GM18951 (cell line): ENCODE measurements around the gene OSCP1.
A peak's percentile ranks its signal among the peaks of the same experiment; 100 is the strongest.

ENCODE experiments used
- POLR2A ChIP-seq: IDR thresholded peaks from 4 replicates; pipeline ENCODE4 v1.6.1; 2011; ENCODE audit warnings: mild to moderate bottlenecking; ENCODE audit not compliant: insufficient read length, insufficient read depth; ENCODE audit errors: extremely low read depth
- in situ Hi-C: fragments of 300-500 bp; cut with MboI; formaldehyde crosslinking; loops from one replicate; pipeline ENCODE4 v1.12.0; 2022; ENCODE audit warnings: low sequenced_read_pairs, mixed read lengths, inconsistent platforms; ENCODE audit not compliant: unreplicated experiment

OSCP1 gene

GRCh38 chr1:36466370-36467026 lies 16.2 kb upstream of the OSCP1 start:
- TF ChIP-seq POLR2A, result no peak
- in situ Hi-C loops, result no loop called here

GRCh38 chr1:36465731-36466369 lies 15.6 kb upstream of the OSCP1 start:
- in situ Hi-C loops, result no loop called here
- TF ChIP-seq POLR2A, result no peak

DNA sequence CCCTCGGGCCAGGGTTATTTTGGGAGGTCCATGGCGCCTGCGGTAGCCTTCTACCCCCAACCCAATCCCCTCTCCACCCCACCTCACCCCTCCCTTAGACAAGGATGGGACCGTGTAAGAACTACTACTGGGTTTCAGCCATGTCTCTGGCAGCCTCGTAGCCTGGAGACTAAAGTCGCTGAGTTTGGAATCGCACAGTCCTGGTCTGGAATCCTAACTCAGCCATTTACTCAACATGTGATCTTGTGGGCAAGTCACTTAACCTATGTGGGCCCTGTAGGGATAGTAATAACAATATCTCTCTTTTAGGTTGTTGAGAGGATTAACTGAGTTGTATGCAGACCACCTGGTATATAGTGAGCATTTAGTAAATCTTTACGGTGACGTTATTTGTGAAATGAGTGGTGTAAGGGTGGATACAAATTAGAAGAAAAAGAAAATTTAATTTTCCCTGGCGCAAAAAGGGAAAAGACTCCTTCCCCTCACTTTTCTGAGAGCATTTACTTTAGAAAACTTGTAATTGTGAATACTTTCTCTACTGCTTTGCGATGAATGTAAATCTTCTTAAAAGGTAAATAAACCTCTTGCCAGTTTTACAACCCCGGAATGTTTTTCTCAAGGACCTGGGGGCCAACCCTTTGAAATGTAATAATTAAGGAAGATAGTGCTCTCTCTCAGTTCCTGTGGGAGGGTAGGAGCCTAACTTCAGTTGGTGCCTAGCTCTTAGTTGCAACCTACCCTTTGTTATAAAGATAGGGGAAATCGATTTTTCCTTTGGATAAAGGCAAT lies 14.5 kb upstream of the OSCP1 start:
- TF ChIP-seq POLR2A, result no peak
- in situ Hi-C loops, result no loop called here

- in situ Hi-C loops, result no loop called here
Measured at GRCh38 chr1:36463803-36464604, 13.8 kb upstream of the OSCP1 start, which contains the start of gene MRPS15. Gene MRPS15, minus strand, starts transcription at chr1:36464384. Its CDS starts 109 bp downstream, at chr1:36464275.

DNA sequence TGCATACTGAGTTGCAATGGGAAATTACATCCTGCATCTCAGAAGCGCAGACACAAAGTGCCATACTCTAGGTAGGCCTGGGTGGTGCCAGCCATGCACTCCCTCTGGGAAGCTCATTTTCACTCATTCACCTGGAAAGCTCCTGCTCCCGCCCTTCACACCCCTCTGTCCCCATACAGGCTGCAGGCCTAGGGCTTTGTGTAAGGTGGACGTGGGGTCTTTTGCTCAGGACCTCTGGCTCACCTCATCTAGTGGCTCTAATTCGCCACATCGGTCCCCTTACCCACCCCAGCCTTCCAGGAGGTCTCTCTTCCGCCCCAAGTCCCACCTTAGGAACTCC lies 13.2 kb upstream of the OSCP1 start:
- in situ Hi-C loops, result no loop called here
- TF ChIP-seq POLR2A, result no peak

More at GRCh38 chr1:36463803-36464604, 13.8 kb upstream of the OSCP1 start, which contains the start of gene MRPS15:
- TF ChIP-seq POLR2A, result peak; percentile 92

- TF ChIP-seq POLR2A, result no peak
- in situ Hi-C loops, result no loop called here
Measured at GRCh38 chr1:36458910-36459309, 8.7 kb upstream of the OSCP1 start.

GRCh38 chr1:36457691-36458090 lies 7.4 kb upstream of the OSCP1 start:
- TF ChIP-seq POLR2A, result no peak
- in situ Hi-C loops, result no loop called here

GRCh38 chr1:36456391-36456928 lies 6.2 kb upstream of the OSCP1 start:
- in situ Hi-C loops, result no loop called here
- TF ChIP-seq POLR2A, result no peak

GRCh38 chr1:36455386-36455785 lies 5.1 kb upstream of the OSCP1 start:
- in situ Hi-C loops, result no loop called here
- no peak for TF ChIP-seq POLR2A

DNA sequence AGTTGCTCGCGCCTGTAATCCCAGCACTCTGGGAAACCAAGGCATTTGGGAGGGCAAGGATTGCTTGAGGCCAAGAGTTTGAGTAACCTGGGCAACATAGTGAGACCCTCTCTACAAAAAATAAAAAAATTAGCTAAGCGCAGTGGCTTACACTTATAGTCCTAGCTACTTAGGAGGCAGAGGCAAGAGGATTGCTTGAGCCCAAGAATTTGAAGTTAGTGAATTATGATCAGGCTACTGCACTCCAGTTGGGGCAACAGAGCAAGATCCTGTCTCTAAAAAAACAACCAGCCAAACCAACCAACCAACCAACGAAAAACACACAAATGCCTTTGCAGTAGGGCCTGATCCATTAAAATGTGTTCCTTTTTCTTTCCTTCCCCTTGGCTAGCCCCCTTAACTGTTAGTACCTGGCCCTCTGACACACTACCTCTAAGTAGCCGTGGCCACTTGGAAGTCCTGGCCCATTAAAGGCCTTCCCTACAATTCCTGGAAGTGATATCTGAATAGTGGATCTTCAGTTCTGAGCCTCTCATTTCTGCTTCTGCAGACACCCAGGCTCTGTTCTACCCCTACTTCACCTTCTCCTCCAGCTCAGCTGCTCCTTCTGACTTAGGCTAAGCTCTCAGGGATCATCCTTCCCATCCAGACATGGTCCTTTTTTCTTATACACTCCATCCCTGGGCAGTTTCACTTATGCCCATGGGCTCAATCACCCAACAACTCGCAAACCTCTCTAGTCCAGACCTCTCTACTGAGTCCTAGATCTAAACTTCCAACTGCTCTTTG lies 3.5 kb upstream of the OSCP1 start:
- in situ Hi-C loops, result no loop called here
- TF ChIP-seq POLR2A, result no peak

GRCh38 chr1:36453051-36453450 lies 2.8 kb upstream of the OSCP1 start:
- TF ChIP-seq POLR2A, result no peak
- in situ Hi-C loops, result no loop called here

- in situ Hi-C loops, result no loop called here
- no peak for TF ChIP-seq POLR2A
Measured at GRCh38 chr1:36450919-36451305, 661 bp upstream of the OSCP1 start.

DNA sequence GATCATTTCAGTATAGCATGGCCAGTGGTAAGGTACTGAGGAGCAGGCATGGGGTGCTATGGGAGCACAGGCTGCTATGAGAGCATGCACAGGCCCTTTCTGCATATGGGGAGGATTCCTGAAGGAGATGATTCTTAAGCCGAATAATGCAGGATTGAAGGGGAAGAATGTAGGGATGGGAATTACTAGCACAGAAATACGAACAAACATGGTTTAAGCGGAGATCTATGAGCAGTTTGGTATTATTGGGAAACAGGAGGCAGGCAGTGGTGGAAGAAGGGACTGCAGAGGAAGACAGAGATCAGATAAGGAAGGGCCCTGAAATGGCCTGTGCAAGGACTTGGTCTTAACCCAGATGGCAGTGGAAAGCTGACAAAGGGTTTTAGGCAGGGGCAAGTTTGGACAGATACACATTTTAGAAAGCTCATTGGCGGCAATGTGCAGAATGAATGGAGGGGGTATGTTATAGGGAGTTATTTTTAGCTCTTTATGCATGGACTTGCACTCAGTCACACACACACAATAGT lies 1.7 kb downstream of the OSCP1 start:
- no peak for TF ChIP-seq POLR2A
- in situ Hi-C loops, result no loop called here
